ENCODE data around the gene FCMR. TPM values are rescaled to one million over a fixed set of nuclear protein-coding genes. Genes with fewer than 3 reads are reported as not detected.

FCMR gene, protein sequence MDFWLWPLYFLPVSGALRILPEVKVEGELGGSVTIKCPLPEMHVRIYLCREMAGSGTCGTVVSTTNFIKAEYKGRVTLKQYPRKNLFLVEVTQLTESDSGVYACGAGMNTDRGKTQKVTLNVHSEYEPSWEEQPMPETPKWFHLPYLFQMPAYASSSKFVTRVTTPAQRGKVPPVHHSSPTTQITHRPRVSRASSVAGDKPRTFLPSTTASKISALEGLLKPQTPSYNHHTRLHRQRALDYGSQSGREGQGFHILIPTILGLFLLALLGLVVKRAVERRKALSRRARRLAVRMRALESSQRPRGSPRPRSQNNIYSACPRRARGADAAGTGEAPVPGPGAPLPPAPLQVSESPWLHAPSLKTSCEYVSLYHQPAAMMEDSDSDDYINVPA
- total RNA-seq (2013; cell fraction: nucleolus; rRNA removed): 279 and 312 TPM in 2 replicates
- total RNA-seq (2014; rRNA removed) (112 and 125 TPM in 2 replicates), total RNA-seq (2014; rRNA removed; fragmentation: Illumina TruSeq; extraction: Trizol) (95.3 and 97.0 TPM in 2 replicates), total RNA-seq (2021) (191 and 207 TPM in 2 replicates), polyA plus RNA-seq (2011; rRNA removed) (110 and 200 TPM in 2 replicates), polyA plus RNA-seq (2014; fragmentation: Illumina TruSeq; extraction: Trizol) (245 and 297 TPM in 2 replicates), polyA plus RNA-seq (2014; fragmentation: Nextera tagmentation; extraction: Ambion mirVana) (10 to 100 TPM; 79.7 to 81.7 TPM), polyA plus RNA-seq (2014; rRNA removed) (155 and 157 TPM in 2 replicates), polyA plus RNA-seq (2016; fragmentation: Nextera tagmentation; extraction: Ambion mirVana) (100 to 1,000 TPM; 107 to 120 TPM), polyA minus RNA-seq (2011; rRNA and poly(A)+ RNA removed) (217 and 266 TPM in 2 replicates), Bru-seq, nascent RNA (percentile 94 among the genes with signal in this experiment), BruChase-seq, experiment 1, labeled RNA remaining after a 6-hour chase (percentile 82 among the genes with signal in this experiment), BruChase-seq, experiment 2, labeled RNA remaining after a 2-hour chase (percentile 81 among the genes with signal in this experiment)
- polyA plus RNA-seq (2011; ENCODE audit: low read depth): 172 TPM
- polyA plus RNA-seq (2011; cell fraction: cytosol; rRNA removed): 276 and 324 TPM in 2 replicates
- 227 and 311 TPM in 2 replicates for polyA plus RNA-seq (2011; cell fraction: nucleus; rRNA removed)
- 247 and 253 TPM in 2 replicates for polyA plus RNA-seq (2012)
- polyA minus RNA-seq (2011; cell fraction: cytosol; rRNA and poly(A)+ RNA removed): 72.0 and 80.5 TPM in 2 replicates
- polyA minus RNA-seq (2011; cell fraction: nucleus; rRNA and poly(A)+ RNA removed): 80.6 and 107 TPM in 2 replicates
- long read RNA-seq, experiment 1, transcript FCMR-201 (8 exons, 1,950 nt): major isoform, 28 of 68 reads
- long read RNA-seq, experiment 1, transcript FCMR-202 (7 exons, 1,441 nt): minor isoform, 8 of 68 reads
- long read RNA-seq, experiment 1, partial matches to known transcripts: 6 of 68 reads
- long read RNA-seq, experiment 1, other reads (novel, unspliced or antisense): 16 of 68 reads
- long read RNA-seq, experiment 2, transcript FCMR-209 (2 exons, 587 nt): major isoform, 10 of 36 reads
- long read RNA-seq, experiment 2, partial matches to known transcripts: 4 of 36 reads
- long read RNA-seq, experiment 2, other reads (novel, unspliced or antisense): 19 of 36 reads

DNA sequence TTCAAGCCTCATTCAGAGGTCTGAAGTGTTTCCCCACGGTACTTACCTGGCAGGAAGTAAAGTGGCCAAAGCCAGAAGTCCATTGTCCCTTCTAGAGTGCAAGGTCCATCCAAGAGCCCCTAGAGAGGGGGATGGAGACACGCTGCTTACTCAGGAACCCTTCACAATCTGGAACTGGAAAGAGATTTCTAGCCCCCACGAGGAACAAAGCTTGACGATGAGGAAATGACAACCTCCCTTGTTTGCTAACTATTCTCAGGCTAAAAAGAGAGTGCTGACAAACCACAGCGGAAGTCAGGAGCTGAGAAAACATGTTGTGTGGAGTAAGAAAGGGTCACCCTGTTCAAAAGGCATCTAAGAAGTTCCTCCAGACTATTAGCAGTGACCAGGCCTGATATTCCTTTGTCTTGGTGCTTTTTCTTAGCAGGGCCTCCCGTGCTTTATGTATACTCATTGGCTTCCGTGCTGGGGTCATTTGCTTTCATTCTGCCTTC, at the start of gene FCMR:
FCMR (minus strand) TSS at position 170 of the 494 bp plus-strand sequence; CDS start at position 83, 87 bp downstream.
- peaks cover 48% of the 10 kb centered on the region for H3K4me1 ChIP-seq (ENCODE audit: control insufficient read depth, insufficient read depth, low read length)
- ChIA-PET RAD21 (ENCODE audit: unreplicated experiment) (interaction anchor here (0.6 to 12.9 kb wide), 15 partner anchors 9 to 1250 kb away, joined by 3 to 371 read pairs (median 4); partner anchors contain the start of genes DYRK3, FCAMR and IL19), POLR2A (interaction anchor here (0.9 to 12.2 kb wide), 13 partner anchors 9 to 426 kb away, joined by 3 to 222 read pairs (median 5); partner anchors contain the start of genes IL10 and IL19), SMC1A (ENCODE audit: uncharacterized antibody, unreplicated experiment) (interaction anchor here (0.6 to 12.6 kb wide), 17 partner anchors 10 to 428 kb away, joined by 3 to 431 read pairs (median 4); partner anchors contain the start of genes DYRK3, IL10, IL19 and PIGR), CTCF (interaction anchor here (0.9 to 12.9 kb wide), 19 partner anchors 9 to 287 kb away, joined by 3 to 643 read pairs (median 4); partner anchors contain the start of genes FCAMR and IL20)
- 2% methylated on average over 7 of the region's 7 CpGs for WGBS (ENCODE audit: insufficient coverage, insufficient replicate concordance, low lambda C conversion rate, missing lambda C conversion rate)
- no peaks in the 10 kb centered on the region for H3K27me3 ChIP-seq (replicated peaks in 1 of 2; ENCODE audit: control insufficient read depth in 2 of 2, insufficient read depth in 2 of 2, low read length in 1 of 2)
- peak within 1 kb of the TSS; percentile 99 for H3K27ac ChIP-seq (ENCODE audit: control insufficient read depth, insufficient read depth)
- intact Hi-C loops (cut with micrococcal nuclease; ENCODE audit: unreplicated experiment): loop anchor here (5.0 kb wide), 2 partner anchors 205 to 240 kb away; partner anchors contain the start of gene MAPKAPK2
- no TSS peak for BruUV-seq (replicated peaks)
- peak within 1 kb of the TSS; percentile 95 for H3K4me2 ChIP-seq (ENCODE audit: control insufficient read depth, insufficient read depth)
- H3K79me2 ChIP-seq (ENCODE audit: control insufficient read depth, insufficient read depth, low read length): peaks cover 76% of the 10 kb centered on the region
- H2AFZ ChIP-seq (ENCODE audit: control insufficient read depth, low read depth, low read length): no peak within 1 kb of the TSS; the same call in 1 of the 2 replicates
- H3K9ac ChIP-seq (ENCODE audit: control insufficient read depth, insufficient read depth, low read length): peak within 1 kb of the TSS; percentile 94
- H3K9me3 ChIP-seq (replicated peaks; ENCODE audit: control insufficient read depth, insufficient read depth, low read length): no peaks in the 10 kb centered on the region
- peak; percentile 21 for ATAC-seq
- peak; percentile 86 for DNase-seq (ENCODE audit: low read depth, low spot score)
- H3K36me3 ChIP-seq (ENCODE audit: control insufficient read depth in 2 of 2, insufficient read depth in 2 of 2, low read length in 1 of 2): peaks cover 0 to 5% of the 10 kb centered on the region in 2 experiments; a peak in 1 of 4 replicates
- no peak for FAIRE-seq
- H4K20me1 ChIP-seq (ENCODE audit: control insufficient read depth, insufficient read depth): no peaks in the 10 kb centered on the region
- peak within 1 kb of the TSS; percentile 86 for H3K4me3 ChIP-seq
- in situ Hi-C loops (cut with MboI): loop anchor here (10.0 kb wide), 1 partner anchor 413 kb away; no protein-coding TSS in a partner anchor
- TF ChIP-seq PAX8 (IDR thresholded peaks at IDR 0.05) (no peak), POLR2A (IDR thresholded peaks at IDR 0.05; ENCODE audit: low read depth, low read length) (peak; percentile 73), ASH2L (IDR thresholded peaks at IDR 0.05; ENCODE audit: borderline replicate concordance, low read depth) (0 out of 2 replicates have a peak, but pooled peaks have one; percentile 25), FOXM1 (IDR thresholded peaks at IDR 0.05; ENCODE audit: low read depth, low read length) (no peak), TCF3 (IDR thresholded peaks at IDR 0.05; ENCODE audit: borderline replicate concordance, insufficient read depth, low read depth, low read length) (no peak), WRNIP1 (IDR thresholded peaks at IDR 0.05; ENCODE audit: borderline replicate concordance, low read depth, low read length) (no peak)
- TF ChIP-seq, protein P1, sequence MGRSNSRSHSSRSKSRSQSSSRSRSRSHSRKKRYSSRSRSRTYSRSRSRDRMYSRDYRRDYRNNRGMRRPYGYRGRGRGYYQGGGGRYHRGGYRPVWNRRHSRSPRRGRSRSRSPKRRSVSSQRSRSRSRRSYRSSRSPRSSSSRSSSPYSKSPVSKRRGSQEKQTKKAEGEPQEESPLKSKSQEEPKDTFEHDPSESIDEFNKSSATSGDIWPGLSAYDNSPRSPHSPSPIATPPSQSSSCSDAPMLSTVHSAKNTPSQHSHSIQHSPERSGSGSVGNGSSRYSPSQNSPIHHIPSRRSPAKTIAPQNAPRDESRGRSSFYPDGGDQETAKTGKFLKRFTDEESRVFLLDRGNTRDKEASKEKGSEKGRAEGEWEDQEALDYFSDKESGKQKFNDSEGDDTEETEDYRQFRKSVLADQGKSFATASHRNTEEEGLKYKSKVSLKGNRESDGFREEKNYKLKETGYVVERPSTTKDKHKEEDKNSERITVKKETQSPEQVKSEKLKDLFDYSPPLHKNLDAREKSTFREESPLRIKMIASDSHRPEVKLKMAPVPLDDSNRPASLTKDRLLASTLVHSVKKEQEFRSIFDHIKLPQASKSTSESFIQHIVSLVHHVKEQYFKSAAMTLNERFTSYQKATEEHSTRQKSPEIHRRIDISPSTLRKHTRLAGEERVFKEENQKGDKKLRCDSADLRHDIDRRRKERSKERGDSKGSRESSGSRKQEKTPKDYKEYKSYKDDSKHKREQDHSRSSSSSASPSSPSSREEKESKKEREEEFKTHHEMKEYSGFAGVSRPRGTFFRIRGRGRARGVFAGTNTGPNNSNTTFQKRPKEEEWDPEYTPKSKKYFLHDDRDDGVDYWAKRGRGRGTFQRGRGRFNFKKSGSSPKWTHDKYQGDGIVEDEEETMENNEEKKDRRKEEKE (IDR thresholded peaks at IDR 0.05): no peak
- TF ChIP-seq, protein P2, sequence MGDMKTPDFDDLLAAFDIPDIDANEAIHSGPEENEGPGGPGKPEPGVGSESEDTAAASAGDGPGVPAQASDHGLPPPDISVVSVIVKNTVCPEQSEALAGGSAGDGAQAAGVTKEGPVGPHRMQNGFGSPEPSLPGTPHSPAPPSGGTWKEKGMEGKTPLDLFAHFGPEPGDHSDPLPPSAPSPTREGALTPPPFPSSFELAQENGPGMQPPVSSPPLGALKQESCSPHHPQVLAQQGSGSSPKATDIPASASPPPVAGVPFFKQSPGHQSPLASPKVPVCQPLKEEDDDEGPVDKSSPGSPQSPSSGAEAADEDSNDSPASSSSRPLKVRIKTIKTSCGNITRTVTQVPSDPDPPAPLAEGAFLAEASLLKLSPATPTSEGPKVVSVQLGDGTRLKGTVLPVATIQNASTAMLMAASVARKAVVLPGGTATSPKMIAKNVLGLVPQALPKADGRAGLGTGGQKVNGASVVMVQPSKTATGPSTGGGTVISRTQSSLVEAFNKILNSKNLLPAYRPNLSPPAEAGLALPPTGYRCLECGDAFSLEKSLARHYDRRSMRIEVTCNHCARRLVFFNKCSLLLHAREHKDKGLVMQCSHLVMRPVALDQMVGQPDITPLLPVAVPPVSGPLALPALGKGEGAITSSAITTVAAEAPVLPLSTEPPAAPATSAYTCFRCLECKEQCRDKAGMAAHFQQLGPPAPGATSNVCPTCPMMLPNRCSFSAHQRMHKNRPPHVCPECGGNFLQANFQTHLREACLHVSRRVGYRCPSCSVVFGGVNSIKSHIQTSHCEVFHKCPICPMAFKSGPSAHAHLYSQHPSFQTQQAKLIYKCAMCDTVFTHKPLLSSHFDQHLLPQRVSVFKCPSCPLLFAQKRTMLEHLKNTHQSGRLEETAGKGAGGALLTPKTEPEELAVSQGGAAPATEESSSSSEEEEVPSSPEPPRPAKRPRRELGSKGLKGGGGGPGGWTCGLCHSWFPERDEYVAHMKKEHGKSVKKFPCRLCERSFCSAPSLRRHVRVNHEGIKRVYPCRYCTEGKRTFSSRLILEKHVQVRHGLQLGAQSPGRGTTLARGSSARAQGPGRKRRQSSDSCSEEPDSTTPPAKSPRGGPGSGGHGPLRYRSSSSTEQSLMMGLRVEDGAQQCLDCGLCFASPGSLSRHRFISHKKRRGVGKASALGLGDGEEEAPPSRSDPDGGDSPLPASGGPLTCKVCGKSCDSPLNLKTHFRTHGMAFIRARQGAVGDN (IDR thresholded peaks at IDR 0.05): peak; percentile 98

All from GM12878 (cell line).